ENCODE measurements around the gene SRRM4. TPM values are rescaled to one million over a fixed set of nuclear protein-coding genes. Genes with fewer than 3 reads are reported as not detected.
"Not testable (repeated sequence)": the region's sequence is repeated elsewhere in the genome, so short reads cannot be mapped to it uniquely, and the experiment has no call there.

Gene SRRM4
- total RNA-seq, 1 donor from 2014 or later, result 0.19 TPM

DNA sequence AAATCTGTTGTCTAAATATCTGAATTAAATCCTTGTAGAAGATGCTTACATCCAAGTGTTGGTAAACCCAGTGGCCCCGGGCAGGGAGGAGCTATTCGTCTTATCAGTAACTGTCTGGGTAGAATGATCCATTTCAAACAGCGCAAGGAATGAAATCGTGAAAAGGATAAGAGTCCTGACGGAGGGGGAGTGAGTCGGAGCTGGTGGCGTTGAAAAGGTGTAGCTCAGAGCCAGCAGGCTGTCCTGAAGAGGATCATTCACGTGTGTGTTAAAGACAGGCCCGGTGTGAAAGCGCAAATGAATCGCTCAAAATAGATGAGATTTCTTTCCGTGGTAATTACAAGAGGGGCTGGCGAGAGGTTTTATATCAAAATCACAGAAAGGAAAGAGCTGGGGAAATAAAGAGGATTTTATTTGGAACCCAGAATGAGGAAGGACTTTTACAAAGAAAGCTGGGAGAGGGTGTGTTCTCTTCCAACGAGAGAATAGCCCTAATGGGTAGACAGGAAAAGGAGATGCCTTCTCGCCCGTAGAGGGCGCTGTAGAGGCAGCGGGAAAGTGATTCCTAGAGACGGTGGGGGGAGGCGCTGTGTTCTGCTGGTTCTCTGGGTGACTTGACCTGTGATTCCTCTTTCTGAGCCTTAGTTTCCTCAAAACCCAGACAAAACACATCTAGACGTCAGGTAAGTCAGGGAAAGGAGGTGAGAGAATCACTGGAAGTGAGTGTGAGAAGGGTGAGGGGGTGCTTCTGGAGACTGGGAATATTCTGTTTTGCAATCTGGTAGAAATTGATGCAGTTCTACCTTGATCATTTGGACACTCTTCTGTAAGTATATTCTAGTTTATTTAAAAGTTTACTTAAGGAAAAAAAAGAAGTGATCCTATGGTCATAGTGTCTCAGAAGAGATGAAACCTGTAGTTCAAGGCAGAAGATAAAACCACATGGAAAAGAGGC lies 39.3 kb downstream of the SRRM4 start:
- H3K27me3 ChIP-seq (ENCODE audit: low read depth), result peaks cover 74% of the 10 kb centered on the region
- no peaks in the 10 kb centered on the region for H3K9me3 ChIP-seq (replicated peaks)
- TF ChIP-seq, protein P1, sequence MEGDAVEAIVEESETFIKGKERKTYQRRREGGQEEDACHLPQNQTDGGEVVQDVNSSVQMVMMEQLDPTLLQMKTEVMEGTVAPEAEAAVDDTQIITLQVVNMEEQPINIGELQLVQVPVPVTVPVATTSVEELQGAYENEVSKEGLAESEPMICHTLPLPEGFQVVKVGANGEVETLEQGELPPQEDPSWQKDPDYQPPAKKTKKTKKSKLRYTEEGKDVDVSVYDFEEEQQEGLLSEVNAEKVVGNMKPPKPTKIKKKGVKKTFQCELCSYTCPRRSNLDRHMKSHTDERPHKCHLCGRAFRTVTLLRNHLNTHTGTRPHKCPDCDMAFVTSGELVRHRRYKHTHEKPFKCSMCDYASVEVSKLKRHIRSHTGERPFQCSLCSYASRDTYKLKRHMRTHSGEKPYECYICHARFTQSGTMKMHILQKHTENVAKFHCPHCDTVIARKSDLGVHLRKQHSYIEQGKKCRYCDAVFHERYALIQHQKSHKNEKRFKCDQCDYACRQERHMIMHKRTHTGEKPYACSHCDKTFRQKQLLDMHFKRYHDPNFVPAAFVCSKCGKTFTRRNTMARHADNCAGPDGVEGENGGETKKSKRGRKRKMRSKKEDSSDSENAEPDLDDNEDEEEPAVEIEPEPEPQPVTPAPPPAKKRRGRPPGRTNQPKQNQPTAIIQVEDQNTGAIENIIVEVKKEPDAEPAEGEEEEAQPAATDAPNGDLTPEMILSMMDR (IDR thresholded peaks at IDR 0.05; ENCODE audit: borderline replicate concordance), result peak; percentile 64
- DNase-seq, result peak; percentile 17
- H3K4me3 ChIP-seq, result no peak overlapping the region
- no peaks in the 10 kb centered on the region for H3K4me1 ChIP-seq
- no peak overlapping the region for H3K27ac ChIP-seq (replicated peaks)
- intact Hi-C loops (cut with micrococcal nuclease), result no loop called here
- no peaks in the 10 kb centered on the region for H3K36me3 ChIP-seq

DNA sequence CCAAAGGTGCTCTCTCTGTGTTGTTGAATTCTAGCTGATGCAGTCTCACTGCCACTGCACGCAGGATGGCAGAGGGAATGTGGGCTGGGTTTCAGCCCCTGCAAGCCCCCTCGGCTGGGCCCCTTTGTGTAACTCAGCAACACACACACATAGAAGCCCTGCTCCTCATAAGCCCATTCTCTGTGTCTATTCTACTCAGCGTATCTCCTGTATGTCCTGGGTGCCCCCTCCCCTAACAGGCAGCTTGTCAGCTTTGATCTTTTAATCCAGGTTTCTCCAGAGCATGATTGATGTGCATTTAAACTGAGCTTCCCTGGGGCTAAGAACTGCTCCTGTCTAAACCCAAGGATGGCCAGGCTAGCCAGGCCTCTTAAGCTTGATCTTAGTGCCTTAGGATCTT lies 43.0 kb downstream of the SRRM4 start:
- intact Hi-C loops (cut with micrococcal nuclease), result no loop called here
- Histone ChIP-seq H3K27ac (replicated peaks) (no peak overlapping the region), H3K4me1 (no peaks in the 10 kb centered on the region), H3K4me3 (no peak overlapping the region), H3K27me3 (ENCODE audit: low read depth) (peaks cover 60% of the 10 kb centered on the region), H3K36me3 (no peaks in the 10 kb centered on the region), H3K9me3 (replicated peaks) (no peaks in the 10 kb centered on the region)
- no peak for DNase-seq
- TF ChIP-seq, protein P1 (IDR thresholded peaks at IDR 0.05; ENCODE audit: borderline replicate concordance), result no peak

DNA sequence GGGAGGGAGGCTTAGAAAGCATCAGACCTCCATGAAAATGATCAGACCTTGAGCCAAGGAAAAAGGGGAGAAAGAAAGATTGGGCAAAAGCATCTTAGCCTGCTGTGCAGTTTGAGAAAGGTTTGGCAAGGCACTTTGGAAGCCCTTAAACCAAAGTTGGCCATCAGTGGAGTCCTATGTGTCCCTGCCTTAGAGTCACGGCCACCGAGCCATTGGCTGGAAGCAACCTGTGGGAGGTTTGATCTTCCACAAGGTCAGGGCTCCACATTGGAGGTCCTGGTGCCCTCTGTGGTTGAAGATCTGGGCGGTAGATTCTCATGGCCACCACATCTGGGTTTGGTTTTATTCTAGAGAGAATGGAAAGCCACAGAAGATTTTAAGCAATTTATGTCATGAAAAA lies 44.4 kb downstream of the SRRM4 start:
- TF ChIP-seq, protein P1 (IDR thresholded peaks at IDR 0.05; ENCODE audit: borderline replicate concordance), result no peak
- no peak for DNase-seq
- Histone ChIP-seq H3K4me3 (no peak overlapping the region), H3K27ac (replicated peaks) (no peak overlapping the region), H3K36me3 (no peaks in the 10 kb centered on the region), H3K9me3 (replicated peaks) (no peaks in the 10 kb centered on the region), H3K4me1 (no peaks in the 10 kb centered on the region), H3K27me3 (ENCODE audit: low read depth) (peaks cover 51% of the 10 kb centered on the region)
- intact Hi-C loops (cut with micrococcal nuclease), result no loop called here

DNA sequence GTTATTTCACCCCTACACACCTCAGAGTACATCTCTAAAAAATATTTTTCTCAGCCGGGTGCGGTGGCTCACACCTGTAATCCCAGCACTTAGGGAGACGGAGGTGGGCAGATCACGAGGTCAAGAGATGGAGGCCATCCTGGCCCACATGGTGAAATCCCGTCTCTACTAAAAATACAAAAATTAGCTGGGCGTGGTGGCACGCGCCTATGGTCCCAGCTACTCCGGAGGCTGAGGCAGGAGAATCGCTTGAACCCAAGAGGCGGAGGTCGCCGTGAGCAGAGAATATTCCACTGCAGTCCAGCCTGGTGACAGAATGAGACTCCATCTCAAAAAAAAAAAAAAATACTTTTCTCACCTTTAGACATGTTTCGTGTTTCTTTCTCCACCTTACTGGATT lies 52.0 kb downstream of the SRRM4 start:
- H3K9me3 ChIP-seq (replicated peaks); H3K27me3 ChIP-seq (ENCODE audit: low read depth); H3K36me3 ChIP-seq; H3K4me3 ChIP-seq; H3K4me1 ChIP-seq; H3K27ac ChIP-seq (replicated peaks); intact Hi-C loops (cut with micrococcal nuclease); DNase-seq: not testable (repeated sequence)

DNA sequence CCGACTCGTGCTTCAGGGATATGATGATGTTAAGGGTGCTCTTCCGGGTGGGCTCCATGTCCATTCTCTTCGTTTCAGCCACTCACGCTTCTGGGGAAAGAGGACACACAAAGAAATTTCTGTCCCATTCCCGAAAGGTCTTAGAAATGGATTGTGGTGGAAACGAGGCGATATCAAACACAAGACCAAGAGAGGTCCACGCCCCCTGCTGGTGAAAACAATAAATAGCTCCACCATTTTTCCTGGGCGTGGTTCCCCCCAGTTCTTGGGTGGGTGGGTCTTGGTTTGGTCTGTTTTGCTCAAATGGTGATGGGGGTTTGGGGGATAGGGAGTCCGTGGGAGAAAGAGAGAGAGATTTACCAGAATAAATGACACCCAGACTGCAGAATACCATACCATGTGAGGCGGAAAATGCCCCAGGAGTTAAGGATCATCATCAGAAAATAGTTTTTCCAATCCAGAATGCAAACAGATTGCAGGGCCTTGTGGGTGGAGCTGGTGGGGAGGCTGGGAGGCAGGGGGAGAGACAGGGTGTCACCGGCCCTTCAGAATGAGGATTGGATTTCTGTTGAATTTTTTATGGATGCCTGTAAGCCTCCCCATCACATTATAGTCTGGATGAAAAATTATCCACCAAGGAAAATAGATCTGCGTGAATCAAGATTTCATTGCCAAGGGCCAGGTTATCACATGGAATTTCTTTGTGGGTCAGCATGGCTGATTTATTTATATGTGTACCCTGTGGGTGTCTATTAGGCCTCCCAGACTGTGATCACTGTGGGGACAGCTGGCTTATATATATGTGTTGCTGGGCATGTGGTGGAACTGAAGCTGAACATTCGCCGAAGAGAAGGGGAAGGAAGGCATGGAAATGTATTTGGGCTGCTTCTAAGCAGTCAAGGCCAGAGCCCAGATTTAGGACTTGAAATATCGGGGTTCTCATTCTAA lies 55.8 kb downstream of the SRRM4 start:
- Histone ChIP-seq H3K27me3 (ENCODE audit: low read depth) (peaks cover 22% of the 10 kb centered on the region), H3K4me1 (no peaks in the 10 kb centered on the region), H3K27ac (replicated peaks) (no peak overlapping the region), H3K36me3 (no peaks in the 10 kb centered on the region), H3K9me3 (replicated peaks) (no peaks in the 10 kb centered on the region), H3K4me3 (no peak overlapping the region)
- DNase-seq, result no peak
- intact Hi-C loops (cut with micrococcal nuclease), result no loop called here
- TF ChIP-seq, protein P1 (IDR thresholded peaks at IDR 0.05; ENCODE audit: borderline replicate concordance), result peak; percentile 60
